Measurements from ENCODE around the gene PLPPR1. TPM values are rescaled to one million over a fixed set of nuclear protein-coding genes. Genes with fewer than 3 reads are reported as not detected.

The PLPPR1 gene
- total RNA-seq, 1 experiment from 2014 or later: not detected

DNA sequence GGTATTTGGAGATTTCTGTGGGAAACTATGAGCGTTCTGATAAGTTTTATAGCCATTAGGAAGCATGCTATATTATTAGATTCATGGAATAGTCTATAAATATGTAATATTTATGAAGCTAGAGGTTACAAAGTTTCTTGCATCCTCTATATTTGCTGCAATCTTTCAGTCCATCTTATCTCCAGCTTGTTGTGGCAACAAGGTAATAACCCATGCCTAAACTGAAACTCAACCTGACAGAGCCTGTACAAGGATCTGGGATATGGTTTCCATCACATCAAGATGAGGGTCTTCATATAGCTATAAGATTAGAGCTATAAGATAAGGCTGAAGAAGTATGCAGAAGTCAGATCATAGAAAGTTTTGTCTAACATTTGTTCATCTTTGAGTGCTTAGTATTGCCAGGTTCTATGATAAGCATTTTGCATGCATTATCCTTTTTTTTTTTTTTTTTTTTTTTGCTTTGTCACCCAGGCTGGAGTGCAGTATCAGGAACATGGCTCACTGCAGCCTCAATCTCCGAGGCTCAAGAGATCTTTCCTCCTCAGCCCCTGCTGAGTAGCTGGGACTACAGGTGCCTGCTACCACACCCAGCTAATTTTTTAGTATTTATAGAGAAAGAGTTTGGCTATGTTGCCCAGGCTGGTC is 341.5 kb downstream of the PLPPR1 start:
- TF ChIP-seq EZH2 (IDR thresholded peaks at IDR 0.05; ENCODE audit: borderline replicate concordance, low read depth, low read length, poor library complexity, severe bottlenecking): no peak
- TF ChIP-seq, protein P1, sequence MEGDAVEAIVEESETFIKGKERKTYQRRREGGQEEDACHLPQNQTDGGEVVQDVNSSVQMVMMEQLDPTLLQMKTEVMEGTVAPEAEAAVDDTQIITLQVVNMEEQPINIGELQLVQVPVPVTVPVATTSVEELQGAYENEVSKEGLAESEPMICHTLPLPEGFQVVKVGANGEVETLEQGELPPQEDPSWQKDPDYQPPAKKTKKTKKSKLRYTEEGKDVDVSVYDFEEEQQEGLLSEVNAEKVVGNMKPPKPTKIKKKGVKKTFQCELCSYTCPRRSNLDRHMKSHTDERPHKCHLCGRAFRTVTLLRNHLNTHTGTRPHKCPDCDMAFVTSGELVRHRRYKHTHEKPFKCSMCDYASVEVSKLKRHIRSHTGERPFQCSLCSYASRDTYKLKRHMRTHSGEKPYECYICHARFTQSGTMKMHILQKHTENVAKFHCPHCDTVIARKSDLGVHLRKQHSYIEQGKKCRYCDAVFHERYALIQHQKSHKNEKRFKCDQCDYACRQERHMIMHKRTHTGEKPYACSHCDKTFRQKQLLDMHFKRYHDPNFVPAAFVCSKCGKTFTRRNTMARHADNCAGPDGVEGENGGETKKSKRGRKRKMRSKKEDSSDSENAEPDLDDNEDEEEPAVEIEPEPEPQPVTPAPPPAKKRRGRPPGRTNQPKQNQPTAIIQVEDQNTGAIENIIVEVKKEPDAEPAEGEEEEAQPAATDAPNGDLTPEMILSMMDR (conservative IDR thresholded peaks at IDR 0.05; ENCODE audit: low read depth, low read length): no peak
- ChIA-PET POLR2A (ENCODE audit: low non-redundant PET) (no interaction called here), CTCF (no interaction called here)
- no peak overlapping the region for H3K27ac ChIP-seq (ENCODE audit: low read depth, low read length, poor library complexity, severe bottlenecking)
- H3K4me1 ChIP-seq (ENCODE audit: insufficient read depth, low read length, poor library complexity, severe bottlenecking): no peaks in the 10 kb centered on the region
- no peak overlapping the region for H3K4me3 ChIP-seq (ENCODE audit: low read depth, low read length, poor library complexity, severe bottlenecking)
- H3K36me3 ChIP-seq (ENCODE audit: insufficient read depth, low read length, poor library complexity, severe bottlenecking): no peaks in the 10 kb centered on the region
- no peaks in the 10 kb centered on the region for H3K27me3 ChIP-seq (replicated peaks; ENCODE audit: insufficient read depth, low read depth, low read length, poor library complexity)
- no TSS peak for BruUV-seq (replicated peaks)
- intact Hi-C loops (cut with micrococcal nuclease; ENCODE audit: unreplicated experiment): no loop called here
- H3K9me3 ChIP-seq (ENCODE audit: low read depth, low read length, poor library complexity, severe bottlenecking): no peaks in the 10 kb centered on the region
- DNase-seq (ENCODE audit: low spot score): no peak

DNA sequence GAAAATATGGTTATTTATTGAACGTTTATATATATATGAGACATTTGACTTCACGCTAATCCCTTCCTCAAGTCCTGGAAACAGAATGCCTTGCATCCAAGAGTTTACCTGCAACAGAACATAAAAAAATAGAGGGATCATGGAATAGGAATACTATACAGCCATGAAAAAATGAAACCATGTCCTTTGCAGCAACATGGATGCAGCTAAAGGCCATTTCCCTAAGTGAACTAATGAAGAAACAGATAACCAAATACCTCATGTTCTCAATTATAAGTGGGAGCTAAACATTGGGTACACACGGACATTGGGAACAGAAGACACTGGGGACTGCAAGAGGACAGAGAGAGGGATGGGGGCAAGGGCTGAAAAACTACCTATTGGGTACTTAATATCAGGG is 343.3 kb downstream of the PLPPR1 start:
- no peaks in the 10 kb centered on the region for H3K9me3 ChIP-seq (ENCODE audit: low read depth, low read length, poor library complexity, severe bottlenecking)
- H3K4me1 ChIP-seq (ENCODE audit: insufficient read depth, low read length, poor library complexity, severe bottlenecking): no peaks in the 10 kb centered on the region
- no peak for DNase-seq (ENCODE audit: low spot score)
- no peaks in the 10 kb centered on the region for H3K36me3 ChIP-seq (ENCODE audit: insufficient read depth, low read length, poor library complexity, severe bottlenecking)
- TF ChIP-seq, protein P1 (conservative IDR thresholded peaks at IDR 0.05; ENCODE audit: low read depth, low read length): no peak
- TF ChIP-seq EZH2 (IDR thresholded peaks at IDR 0.05; ENCODE audit: borderline replicate concordance, low read depth, low read length, poor library complexity, severe bottlenecking): no peak
- POLR2A ChIA-PET (ENCODE audit: low non-redundant PET): no interaction called here
- no TSS peak for BruUV-seq (replicated peaks)
- intact Hi-C loops (cut with micrococcal nuclease; ENCODE audit: unreplicated experiment): no loop called here
- no peak overlapping the region for H3K4me3 ChIP-seq (ENCODE audit: low read depth, low read length, poor library complexity, severe bottlenecking)
- H3K27ac ChIP-seq (ENCODE audit: low read depth, low read length, poor library complexity, severe bottlenecking): no peak overlapping the region
- CTCF ChIA-PET: no interaction called here
- no peaks in the 10 kb centered on the region for H3K27me3 ChIP-seq (replicated peaks; ENCODE audit: insufficient read depth, low read depth, low read length, poor library complexity)

GRCh38 chr9:101372327-101373118 is 344.0 kb downstream of the PLPPR1 start:
- ChIA-PET POLR2A (ENCODE audit: low non-redundant PET) (no interaction called here), CTCF (no interaction called here)
- intact Hi-C loops (cut with micrococcal nuclease; ENCODE audit: unreplicated experiment): no loop called here
- Histone ChIP-seq H3K4me1 (ENCODE audit: insufficient read depth, low read length, poor library complexity, severe bottlenecking) (no peaks in the 10 kb centered on the region), H3K27ac (ENCODE audit: low read depth, low read length, poor library complexity, severe bottlenecking) (no peak overlapping the region), H3K9me3 (ENCODE audit: low read depth, low read length, poor library complexity, severe bottlenecking) (no peaks in the 10 kb centered on the region), H3K36me3 (ENCODE audit: insufficient read depth, low read length, poor library complexity, severe bottlenecking) (no peaks in the 10 kb centered on the region), H3K4me3 (ENCODE audit: low read depth, low read length, poor library complexity, severe bottlenecking) (no peak overlapping the region), H3K27me3 (replicated peaks; ENCODE audit: insufficient read depth, low read depth, low read length, poor library complexity) (no peaks in the 10 kb centered on the region)
- TF ChIP-seq, protein P1 (conservative IDR thresholded peaks at IDR 0.05; ENCODE audit: low read depth, low read length): no peak
- TF ChIP-seq EZH2 (IDR thresholded peaks at IDR 0.05; ENCODE audit: borderline replicate concordance, low read depth, low read length, poor library complexity, severe bottlenecking): no peak
- BruUV-seq (replicated peaks): no TSS peak
- DNase-seq (ENCODE audit: low spot score): no peak
